ENCODE results near the gene WIPI1.
"Not testable (repeated sequence)": the region's sequence is repeated elsewhere in the genome, so short reads cannot be mapped to it uniquely, and the experiment has no call there.

WIPI1 gene

DNA sequence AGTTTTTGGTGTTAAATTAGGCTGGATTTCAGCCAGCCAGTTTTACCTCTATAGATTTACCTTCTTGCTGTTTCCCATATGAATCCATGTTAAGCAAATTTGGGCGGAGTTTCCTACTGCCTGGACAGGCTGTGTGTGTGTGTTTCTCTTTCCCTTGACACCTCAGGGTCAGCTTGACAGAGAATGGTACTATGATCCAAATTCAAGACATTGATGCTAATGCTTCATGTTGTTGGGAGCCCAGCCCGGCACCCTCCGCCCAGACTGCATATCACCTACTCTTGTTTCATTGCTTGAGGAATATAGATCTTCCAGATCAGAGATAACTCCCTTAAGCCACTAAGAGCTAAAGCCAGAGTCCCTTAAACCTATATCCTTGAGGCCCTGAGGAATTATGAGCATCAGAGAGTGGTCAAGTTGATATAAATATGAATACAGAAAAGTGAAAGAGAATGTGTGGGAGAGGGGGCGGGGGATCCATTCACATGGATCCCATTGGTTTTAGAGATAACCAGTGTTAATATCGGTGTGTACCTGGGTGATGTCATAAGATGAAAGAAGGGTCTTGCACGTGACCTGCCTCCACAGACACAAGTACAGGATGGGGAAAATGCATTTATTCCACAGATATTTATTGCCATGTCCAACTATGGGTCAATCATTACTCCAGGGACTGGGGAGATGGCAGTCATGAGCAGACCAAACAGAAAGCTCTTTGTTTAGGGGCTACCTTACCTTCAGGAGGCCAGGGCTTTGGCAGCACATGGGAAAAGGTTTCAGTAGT, 69.7 kb downstream of the WIPI1 start:
- in situ Hi-C loops (cut with HindIII; ENCODE audit: low sequenced_read_pairs) = no loop called here

DNA sequence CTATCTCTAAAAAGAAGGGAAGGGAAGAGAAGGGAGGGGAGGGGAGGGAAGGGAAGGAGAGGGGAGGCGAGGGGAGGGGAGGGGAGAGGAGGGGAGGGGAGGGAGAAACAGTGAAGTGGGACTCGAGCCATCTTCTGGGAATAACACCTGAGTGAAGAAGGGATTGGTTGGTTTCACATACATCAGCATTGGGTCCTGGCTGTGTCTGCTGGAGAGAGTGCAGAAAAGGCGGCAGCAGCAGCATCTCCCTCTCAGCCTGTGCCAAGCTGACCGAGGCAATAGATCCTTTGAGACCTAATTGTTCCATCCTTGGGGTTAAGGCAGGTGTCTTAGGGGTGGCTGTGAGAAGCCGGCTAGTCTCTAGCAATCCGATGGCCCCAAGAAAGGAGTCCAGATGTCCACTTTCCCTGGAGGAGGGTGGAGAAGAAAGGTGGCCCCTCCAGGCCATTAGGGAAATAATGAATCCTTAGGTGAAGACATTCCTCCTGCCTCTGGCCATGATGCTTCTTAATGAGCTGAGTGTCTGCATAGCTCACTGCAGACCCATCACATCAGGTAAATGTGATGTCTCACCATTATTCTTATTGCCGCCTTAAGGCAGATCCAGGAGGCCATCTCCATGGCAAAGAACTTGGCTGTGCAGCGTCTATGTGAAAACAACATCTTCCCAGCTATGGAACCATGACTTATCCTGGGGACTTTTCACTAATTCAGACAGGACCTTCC, 71.6 kb downstream of the WIPI1 start:
- in situ Hi-C loops (cut with HindIII; ENCODE audit: low sequenced_read_pairs) = no loop called here

DNA sequence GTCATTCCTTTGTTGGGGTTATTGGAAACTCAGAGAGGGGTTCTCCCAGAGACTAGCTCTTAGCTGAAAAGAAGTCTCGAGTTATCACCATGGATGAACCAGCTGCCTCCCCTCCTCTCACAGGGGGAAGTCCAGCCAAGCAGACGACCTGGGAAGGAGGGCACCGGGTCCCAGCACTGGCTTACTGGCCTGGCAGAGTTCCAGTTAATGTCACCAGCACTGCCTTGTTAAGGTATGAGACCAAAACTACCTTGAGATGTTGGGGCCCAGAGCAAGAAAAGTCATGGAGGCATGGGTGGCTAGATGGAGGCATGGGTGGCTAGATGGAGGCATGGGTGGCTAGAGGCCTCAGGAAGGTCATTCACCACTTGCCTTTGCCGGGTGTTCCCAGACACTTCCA, 72.4 kb downstream of the WIPI1 start:
- in situ Hi-C loops (cut with HindIII; ENCODE audit: low sequenced_read_pairs) = no loop called here

DNA sequence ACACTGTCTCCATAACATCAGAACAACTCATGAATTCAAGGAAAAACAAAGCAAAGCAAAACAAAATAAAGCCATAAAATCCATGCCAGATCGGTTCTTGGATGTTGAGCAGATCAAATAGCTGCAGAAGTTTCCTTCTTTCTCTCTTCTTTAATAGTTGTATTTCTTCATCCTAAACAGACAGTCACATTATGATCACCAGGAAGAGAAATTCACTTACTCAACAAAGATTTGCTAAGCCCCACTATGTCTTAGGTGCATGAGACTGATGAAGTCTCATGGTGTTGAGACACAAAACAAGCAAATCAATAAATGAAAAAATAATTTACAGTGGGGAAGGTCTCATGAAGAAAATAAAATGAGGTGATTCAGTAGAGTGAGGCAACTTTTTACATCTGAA, 72.8 kb downstream of the WIPI1 start:
- in situ Hi-C loops (cut with HindIII; ENCODE audit: low sequenced_read_pairs) = no loop called here

DNA sequence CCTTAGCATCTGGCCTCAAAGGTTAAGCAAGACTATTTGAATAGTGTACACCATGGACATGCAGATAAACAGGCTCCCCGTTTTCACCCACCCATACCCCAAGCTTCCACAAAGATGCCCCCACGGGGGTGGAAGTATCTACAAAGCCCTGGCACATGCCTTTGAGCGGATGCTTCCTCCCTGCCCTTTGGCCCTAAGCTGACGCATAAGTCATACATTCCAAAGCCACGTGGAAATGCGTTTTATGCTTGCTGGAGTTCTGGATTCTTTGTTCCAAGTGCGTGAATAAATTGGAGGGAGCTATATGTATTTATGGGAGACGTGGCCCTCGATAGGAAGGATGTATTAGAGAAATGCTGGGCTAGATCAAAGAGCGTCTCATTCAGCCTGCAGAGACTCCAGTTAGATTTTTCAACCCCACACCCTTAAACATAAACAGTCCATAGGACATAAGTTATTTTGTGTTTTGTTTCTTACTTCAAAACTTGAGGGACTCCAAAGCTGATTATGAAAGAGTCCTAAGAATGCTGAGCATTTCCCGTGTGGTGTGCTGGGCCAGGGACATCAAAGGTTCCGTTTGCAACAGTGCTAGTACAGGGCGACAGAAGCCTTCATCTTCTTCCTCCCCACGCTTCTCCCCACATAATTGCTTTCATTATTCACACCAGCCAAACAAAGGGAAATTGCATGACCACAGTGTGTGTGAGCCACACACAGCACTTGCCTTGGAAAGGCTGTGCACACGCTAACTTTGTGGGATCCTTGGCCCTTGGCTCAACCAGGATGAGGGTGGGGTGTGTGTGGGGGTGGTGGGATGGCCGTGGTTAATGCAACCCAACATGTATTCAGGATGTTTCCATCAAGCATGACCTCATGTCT, 73.6 kb downstream of the WIPI1 start:
- in situ Hi-C loops (cut with HindIII; ENCODE audit: low sequenced_read_pairs) = no loop called here

DNA sequence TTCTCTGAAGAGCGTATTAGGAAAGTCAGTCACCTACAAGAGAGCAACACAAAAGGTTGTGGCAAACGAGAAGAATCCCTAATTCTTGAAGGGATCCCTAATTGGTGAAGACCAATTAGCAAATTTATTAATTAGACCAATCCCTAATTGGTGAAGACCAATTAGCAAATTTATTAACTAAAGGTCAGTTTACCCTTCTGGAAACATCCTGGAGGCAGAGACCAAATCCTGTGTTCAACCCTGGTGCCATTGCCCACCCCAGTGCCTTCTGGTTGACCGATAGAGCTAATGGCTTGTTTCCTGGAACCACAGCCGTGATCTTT, 74.2 kb downstream of the WIPI1 start:
- in situ Hi-C loops (cut with HindIII; ENCODE audit: low sequenced_read_pairs) = no loop called here

DNA sequence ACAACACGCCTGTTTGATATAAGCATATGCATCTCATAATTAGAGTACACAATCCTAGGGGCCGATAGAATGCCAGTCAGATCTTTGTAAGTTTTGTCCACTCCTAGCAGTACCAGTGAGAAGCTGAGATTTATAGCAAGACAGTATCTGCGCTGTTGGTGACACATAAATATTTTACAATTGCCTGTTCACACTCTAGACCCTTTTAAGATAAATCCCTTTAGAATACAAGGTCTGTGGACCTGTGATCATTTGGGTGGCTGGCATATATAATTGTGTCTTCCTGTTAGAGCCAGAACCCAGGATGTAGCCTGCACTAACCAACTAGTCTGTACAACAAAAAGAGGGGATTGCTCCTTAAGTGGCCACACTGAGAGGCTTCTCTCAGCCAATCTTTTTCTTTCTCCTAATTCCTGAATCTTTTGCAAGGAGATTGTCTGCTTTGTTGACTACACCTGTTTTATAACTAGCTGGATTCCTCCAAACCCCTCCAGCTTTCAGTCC, 74.7 kb downstream of the WIPI1 start:
- in situ Hi-C loops (cut with HindIII; ENCODE audit: low sequenced_read_pairs) = no loop called here

DNA sequence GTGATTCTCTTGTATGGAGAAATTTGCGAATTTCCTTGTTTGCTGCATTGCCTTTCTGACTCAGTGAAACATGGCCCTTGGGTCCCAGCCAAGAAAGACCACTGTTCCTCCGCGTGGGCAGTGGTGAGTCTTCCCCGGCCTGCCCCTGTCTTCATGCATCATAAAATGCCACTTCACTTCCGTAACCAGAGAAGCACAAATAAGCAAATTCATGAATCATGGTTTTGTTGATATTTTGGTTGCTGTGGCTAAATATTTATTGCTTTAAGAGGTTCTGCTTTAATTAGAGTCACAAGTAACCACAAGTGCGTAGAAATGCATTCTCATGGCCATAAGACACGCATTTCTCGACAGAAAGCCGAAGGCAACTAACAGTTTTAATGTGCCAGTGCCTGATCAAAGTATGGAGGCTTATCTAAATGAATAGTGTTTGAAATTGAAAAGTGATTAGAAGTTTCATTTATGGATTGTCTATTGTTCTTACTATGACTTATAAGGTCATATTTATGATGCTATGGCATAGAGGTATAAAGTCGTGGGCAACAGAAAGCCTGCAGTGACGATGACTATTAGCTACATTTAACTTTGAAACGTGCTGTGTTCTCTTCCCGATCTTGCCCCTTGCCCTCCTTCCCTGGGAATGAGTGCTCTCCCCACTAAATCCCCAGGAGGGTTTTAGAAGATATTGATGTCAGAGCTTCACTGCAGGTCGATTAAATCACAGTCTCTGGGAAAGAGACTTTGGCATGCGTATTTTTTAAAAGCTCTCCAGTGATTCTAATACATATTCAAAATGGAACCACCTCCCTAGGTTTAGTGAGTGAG, 76.0 kb downstream of the WIPI1 start:
- in situ Hi-C loops (cut with HindIII; ENCODE audit: low sequenced_read_pairs) = no loop called here

DNA sequence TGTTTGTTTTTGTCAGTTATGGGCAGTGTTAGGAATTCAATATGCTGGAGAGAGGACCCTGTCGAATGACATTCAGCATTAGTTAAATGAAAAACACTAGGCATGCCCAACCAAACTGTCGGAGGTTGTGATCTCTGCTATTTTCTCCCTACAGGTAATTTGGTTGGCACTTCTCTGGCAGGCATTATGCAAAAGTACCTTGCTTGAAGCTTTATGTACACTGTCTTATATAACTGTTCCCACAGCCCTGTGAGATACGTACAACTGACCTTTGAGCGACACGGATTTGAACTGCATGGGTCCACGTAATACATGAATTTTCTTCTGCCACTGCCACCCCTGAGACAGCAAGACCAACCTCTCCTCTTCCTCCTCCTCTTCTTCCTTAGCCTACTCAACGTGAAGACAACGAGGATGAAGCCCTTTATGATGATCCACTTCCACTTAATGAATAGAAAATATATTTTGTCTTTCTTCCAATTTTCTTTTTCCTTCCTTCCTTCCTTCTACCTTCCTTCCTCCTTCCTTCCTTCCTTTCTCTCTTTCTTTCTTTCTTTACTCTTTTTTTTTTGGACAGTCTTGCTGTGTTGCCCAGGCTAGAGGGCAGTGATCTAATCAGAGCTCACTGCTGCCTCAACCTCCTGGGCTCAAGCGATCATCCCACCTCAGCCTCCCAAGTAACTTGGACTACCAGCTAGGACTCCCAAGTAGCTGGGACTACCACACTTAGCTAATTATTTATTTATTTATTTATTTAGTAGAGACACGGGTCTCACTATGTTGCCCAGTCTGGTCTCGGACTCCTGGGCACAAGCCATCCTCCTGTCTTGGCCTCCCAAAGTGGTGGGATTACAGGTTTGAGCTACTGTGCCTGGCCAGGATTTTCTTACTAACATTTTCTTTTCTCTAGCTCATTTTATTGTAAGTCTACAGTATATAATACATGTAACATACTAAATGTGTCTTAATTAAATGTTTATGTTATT, 77.3 kb downstream of the WIPI1 start:
- in situ Hi-C loops (cut with HindIII; ENCODE audit: low sequenced_read_pairs) = no loop called here

DNA sequence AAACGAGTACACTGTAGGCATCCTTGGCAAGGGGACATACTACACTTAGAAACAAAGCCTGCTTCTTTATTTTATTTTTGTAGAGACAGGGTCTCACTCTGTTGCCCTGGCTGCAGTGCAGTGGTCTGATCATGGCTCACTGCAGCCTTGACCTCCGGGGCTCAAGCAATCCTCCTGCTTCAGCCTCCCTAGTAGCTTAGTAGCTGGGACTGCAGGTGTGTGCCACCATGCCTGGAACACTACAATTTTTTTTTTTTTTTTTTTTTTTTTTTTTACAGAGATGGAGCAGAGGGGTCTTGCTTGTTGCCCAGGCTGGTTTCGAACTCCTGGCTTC, 78.2 kb downstream of the WIPI1 start:
- in situ Hi-C loops (cut with HindIII; ENCODE audit: low sequenced_read_pairs) = no loop called here

DNA sequence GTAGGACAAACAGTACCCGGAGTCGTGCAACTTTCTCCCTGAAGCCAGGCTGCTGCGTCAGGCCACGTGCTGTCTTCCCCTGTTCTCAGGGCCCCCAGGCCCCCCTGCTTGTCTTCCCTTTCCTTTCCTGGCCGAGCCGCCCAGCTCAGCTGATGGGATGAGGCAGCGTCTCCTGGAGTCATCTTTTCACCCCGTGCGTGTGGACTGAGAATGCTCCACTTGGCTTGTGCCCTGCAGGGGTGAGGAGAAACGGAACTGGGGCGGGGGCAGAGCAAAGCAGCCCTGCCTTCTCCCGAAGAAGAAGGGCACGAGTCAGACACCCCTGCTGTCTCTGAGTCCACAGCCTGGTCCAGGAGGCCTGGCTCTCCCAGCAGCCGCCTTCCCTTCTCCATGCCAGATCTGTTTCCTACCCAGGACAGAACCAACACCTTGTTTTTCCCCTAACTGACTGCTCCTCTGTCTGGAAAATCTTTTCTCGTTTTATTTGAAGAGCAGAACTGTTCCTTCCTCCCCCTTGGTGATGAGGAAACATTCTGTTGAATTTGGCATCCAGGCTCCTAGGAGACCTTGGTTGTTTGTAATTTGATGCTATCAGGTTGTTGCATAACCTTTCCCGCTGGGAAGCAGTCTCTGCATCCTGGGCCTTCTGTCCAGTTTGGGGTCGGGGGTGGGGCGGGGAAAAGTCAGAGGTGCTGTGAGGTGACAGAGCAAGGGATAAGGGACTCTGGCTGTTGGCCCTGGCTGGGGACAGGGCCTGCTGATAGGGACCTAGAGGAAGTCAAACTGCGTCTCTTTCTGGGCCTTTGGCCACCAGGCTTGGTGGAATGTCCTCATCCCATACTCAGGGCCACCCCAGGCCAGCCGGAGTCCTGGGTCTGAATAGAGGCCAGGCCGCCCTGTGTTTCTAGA, 78.8 kb downstream of the WIPI1 start:
- in situ Hi-C loops (cut with HindIII; ENCODE audit: low sequenced_read_pairs) = no loop called here

DNA sequence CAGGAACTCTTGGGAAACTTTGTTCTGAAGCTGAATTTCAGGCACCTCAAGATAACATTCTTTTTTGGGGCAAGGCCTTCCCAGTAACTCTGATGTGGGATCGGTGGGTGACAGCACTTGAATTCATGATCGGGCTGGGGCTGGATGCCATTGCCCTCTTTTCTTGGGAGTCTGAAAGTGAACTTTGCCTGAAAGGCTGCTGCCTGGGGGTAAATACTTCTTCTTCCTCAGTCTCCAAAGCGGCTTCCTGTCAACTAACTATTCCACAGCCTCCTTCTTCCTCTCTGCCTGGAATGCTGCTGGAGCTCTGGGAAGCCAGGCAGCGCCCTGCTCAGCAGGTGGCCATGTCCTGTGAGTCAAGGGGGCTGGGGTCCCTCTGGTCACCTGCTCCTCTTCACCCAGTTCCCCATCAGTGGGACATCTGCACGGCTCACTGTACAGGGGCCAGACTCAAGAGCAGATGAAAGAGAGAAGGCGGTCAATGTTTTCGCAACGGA, 79.5 kb downstream of the WIPI1 start:
- in situ Hi-C loops (cut with HindIII; ENCODE audit: low sequenced_read_pairs) = no loop called here

DNA sequence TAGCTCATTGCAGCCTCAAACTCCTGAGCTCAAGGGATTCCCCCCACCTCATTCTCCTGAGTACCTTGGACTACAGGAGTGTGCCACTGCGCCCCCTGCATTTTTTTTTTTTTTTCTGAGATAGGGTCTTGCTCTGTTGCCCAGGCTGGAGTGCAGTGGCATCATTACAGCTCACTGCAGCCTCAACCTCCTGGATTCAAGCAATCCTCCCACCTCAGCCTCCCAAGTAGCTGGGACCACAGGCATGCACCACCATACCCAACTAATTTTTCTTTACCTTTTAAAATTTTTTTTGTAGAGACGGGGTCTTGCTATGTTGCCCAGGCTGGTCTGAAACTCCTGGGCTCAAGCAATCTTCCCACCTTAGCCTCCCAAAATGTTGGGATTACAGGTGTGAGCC, 81.1 kb downstream of the WIPI1 start:
- in situ Hi-C loops (cut with HindIII; ENCODE audit: low sequenced_read_pairs) = not testable (repeated sequence)

DNA sequence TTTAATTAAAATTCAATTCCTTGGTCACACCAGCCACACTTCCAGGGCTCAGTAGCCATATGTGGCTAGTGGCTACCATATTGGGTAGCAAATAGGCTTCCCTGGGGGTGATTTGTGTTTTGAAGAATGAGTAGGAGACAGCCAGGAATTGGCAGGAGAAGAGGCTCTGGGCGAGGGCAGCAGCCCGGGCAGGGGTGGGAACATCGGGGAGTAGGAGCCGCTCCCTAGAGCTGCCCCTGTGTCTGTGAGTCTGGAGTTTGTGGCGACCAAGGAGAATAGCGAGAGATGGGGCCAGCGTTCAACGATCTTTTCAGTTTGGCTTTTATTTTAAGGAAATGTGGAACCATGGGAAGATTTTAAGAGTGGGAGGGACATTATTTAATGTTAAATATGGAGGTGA, 81.7 kb downstream of the WIPI1 start:
- in situ Hi-C loops (cut with HindIII; ENCODE audit: low sequenced_read_pairs) = no loop called here
